B cell (primary cell): Measurements from ENCODE around the gene MCAM.

Source experiments
- EZH2 ChIP-seq: IDR thresholded peaks from 2 replicates; pipeline ENCODE4 v1.6.1; 2012; ENCODE audit warnings: borderline replicate concordance, low read depth, mild to moderate bottlenecking, moderate library complexity, low read length; ENCODE audit not compliant: insufficient read depth, poor library complexity, severe bottlenecking
- TF ChIP-seq, protein P1 (sequence below): fragments of 200-600 bp; IDR thresholded peaks from one replicate; pipeline ENCODE4 v1.8.0; 2022; ENCODE audit warnings: antibody characterized with exemption, mild to moderate bottlenecking

GRCh38 chr11:119322360-119322739 lies 5.4 kb upstream of the MCAM start:
- TF ChIP-seq, protein P1, sequence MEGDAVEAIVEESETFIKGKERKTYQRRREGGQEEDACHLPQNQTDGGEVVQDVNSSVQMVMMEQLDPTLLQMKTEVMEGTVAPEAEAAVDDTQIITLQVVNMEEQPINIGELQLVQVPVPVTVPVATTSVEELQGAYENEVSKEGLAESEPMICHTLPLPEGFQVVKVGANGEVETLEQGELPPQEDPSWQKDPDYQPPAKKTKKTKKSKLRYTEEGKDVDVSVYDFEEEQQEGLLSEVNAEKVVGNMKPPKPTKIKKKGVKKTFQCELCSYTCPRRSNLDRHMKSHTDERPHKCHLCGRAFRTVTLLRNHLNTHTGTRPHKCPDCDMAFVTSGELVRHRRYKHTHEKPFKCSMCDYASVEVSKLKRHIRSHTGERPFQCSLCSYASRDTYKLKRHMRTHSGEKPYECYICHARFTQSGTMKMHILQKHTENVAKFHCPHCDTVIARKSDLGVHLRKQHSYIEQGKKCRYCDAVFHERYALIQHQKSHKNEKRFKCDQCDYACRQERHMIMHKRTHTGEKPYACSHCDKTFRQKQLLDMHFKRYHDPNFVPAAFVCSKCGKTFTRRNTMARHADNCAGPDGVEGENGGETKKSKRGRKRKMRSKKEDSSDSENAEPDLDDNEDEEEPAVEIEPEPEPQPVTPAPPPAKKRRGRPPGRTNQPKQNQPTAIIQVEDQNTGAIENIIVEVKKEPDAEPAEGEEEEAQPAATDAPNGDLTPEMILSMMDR, result no peak
- TF ChIP-seq EZH2, result no peak
